A549 (cell line): Measurements from ENCODE around the gene TIAM2. TPM values are rescaled to one million over a fixed set of nuclear protein-coding genes. Genes with fewer than 3 reads are reported as not detected.

Source experiments
- ATAC-seq, 2 experiments: fragments of 200-7000 bp in 1 of 2; fragments of >200 bp in 1 of 2; cut with Nextera tagmentation in 1 of 2; cut with Tn5 transposase in 1 of 2; 3 replicates each; pipeline versions ENCODE4 v1.8.0 to v1.9.1; 2018 to 2020; ENCODE audit warnings: mild to moderate bottlenecking in 1 of 2, moderate library complexity in 1 of 2
- CTCF ChIA-PET: fragments of 300-600 bp; sonication (Branson Sonifier 250); formaldehyde crosslinking; extraction: SDS; loops from one replicate; lab custom pipeline; 2021; ENCODE audit warnings: antibody characterized with exemption, inconsistent platforms; lab: Yijun Ruan, JAX
- POLR2A ChIA-PET: fragments of 350-600 bp; formaldehyde crosslinking; extraction: SDS; loops from one replicate; lab custom pipeline; 2021; ENCODE audit warnings: antibody characterized with exemption, inconsistent platforms; lab: Yijun Ruan, JAX
- DNase-seq, 2 experiments: peaks; one replicate each; pipeline versions ENCODE4 v3.0.0 to v3.0.0-alpha.2; 2011 to 2016; ENCODE audit warnings: low read depth in 1 of 2, low spot score in 1 of 2
- FAIRE-seq: peaks from 2 replicates; lab custom pipeline; 2011; peaks lifted over from hg19 to GRCh38; lab: Jason Lieb, UNC
- H3K27ac ChIP-seq, 2 experiments: fragments of >200 bp; sonication (Bioruptor Twin); formaldehyde crosslinking; 3 replicates each; pipeline ENCODE4 v1.5.1; 2016 to 2017
- H3K4me1 ChIP-seq: fragments of >200 bp; sonication (Bioruptor Twin); formaldehyde crosslinking; 3 replicates; pipeline ENCODE4 v1.6.1; 2016
- H3K4me2 ChIP-seq: fragments of >200 bp; sonication (Bioruptor Twin); formaldehyde crosslinking; 3 replicates; pipeline ENCODE4 v1.6.1; 2016
- H3K4me3 ChIP-seq: fragments of >200 bp; sonication (Bioruptor Twin); formaldehyde crosslinking; 3 replicates; pipeline ENCODE4 v1.5.1; 2016
- H3K9me3 ChIP-seq: fragments of >200 bp; sonication (Bioruptor Twin); formaldehyde crosslinking; 3 replicates; pipeline ENCODE4 v1.6.1; 2016
- BCL3 ChIP-seq: fragments of >200 bp; sonication (Bioruptor Twin); formaldehyde crosslinking; IDR thresholded peaks from 3 replicates; pipeline ENCODE4 v1.6.1; 2016
- BHLHE40 ChIP-seq: IDR thresholded peaks from 2 replicates; pipeline ENCODE4 v1.6.1; 2012; ENCODE audit warnings: low read depth, low read length, inconsistent platforms
- CBX2 ChIP-seq: fragments of 200-600 bp; sonication (generic); IDR thresholded peaks from 2 replicates; pipeline ENCODE4 v1.6.1; 2016; ENCODE audit warnings: low read depth, mild to moderate bottlenecking, borderline replicate concordance
- CTCF ChIP-seq: fragments of >200 bp; sonication (Bioruptor Twin); formaldehyde crosslinking; IDR thresholded peaks from 3 replicates; pipeline ENCODE4 v1.5.1; 2016
- EHF ChIP-seq: fragments of 250-450 bp; sonication (Bioruptor Pico); IDR thresholded peaks from 2 replicates; pipeline ENCODE4 v1.5.0; 2020; ENCODE audit warnings: mild to moderate bottlenecking
- EHMT2 ChIP-seq: fragments of 200-600 bp; sonication (generic); IDR thresholded peaks from 2 replicates; pipeline ENCODE4 v1.6.1; 2016; ENCODE audit warnings: antibody characterized with exemption, low read depth, mild to moderate bottlenecking, moderate library complexity
- ELK1 ChIP-seq: fragments of 150-350 bp; IDR thresholded peaks from 2 replicates; pipeline ENCODE4 v1.6.1; 2014; ENCODE audit warnings: low read depth, mild to moderate bottlenecking, low read length
- EP300 ChIP-seq, 2 experiments: fragments of >200 bp; sonication (Bioruptor Twin); formaldehyde crosslinking; IDR thresholded peaks; 2 replicates in 1 of 2; 3 replicates in 1 of 2; pipeline ENCODE4 v1.6.1; 2016 to 2017
- ESRRA ChIP-seq: fragments of 150-350 bp; IDR thresholded peaks from 2 replicates; pipeline ENCODE4 v1.6.1; 2014; ENCODE audit warnings: mild to moderate bottlenecking, low read length, borderline replicate concordance
- FOSL2 ChIP-seq, 2 experiments: fragments of 450-650 bp in 1 of 2; fragments of >200 bp in 1 of 2; sonication (Bioruptor Twin) in 1 of 2; formaldehyde crosslinking; IDR thresholded peaks; 2 replicates each; pipeline versions ENCODE4 v1.5.0 to v1.6.1; 2016 to 2020; ENCODE audit warnings: mild to moderate bottlenecking in 1 of 2, moderate library complexity in 1 of 2
- GATA3 ChIP-seq: IDR thresholded peaks from 2 replicates; pipeline ENCODE4 v1.6.1; 2012; ENCODE audit warnings: borderline replicate concordance
- HES2 ChIP-seq: fragments of >200 bp; sonication (Bioruptor Twin); formaldehyde crosslinking; IDR thresholded peaks from 2 replicates; pipeline ENCODE4 v1.6.1; 2016
- HEYL ChIP-seq: fragments of 250-450 bp; sonication (Bioruptor Pico); IDR thresholded peaks from 2 replicates; pipeline ENCODE4 v1.8.0; 2021; ENCODE audit warnings: mild to moderate bottlenecking, moderate library complexity
- HMGXB4 ChIP-seq: fragments of 250-450 bp; sonication (Bioruptor Pico); IDR thresholded peaks from 2 replicates; pipeline ENCODE4 v1.5.0; 2021; ENCODE audit warnings: mild to moderate bottlenecking, moderate library complexity, borderline replicate concordance
- HOXA7 ChIP-seq: fragments of 250-450 bp; sonication (Bioruptor Pico); IDR thresholded peaks from 2 replicates; pipeline ENCODE4 v1.5.0; 2020; ENCODE audit warnings: mild to moderate bottlenecking, moderate library complexity
- HOXB13 ChIP-seq: fragments of 250-450 bp; sonication (Bioruptor Pico); IDR thresholded peaks from 2 replicates; pipeline ENCODE4 v1.5.0; 2020; ENCODE audit warnings: low read depth, mild to moderate bottlenecking, moderate library complexity
- JUN ChIP-seq, 2 experiments: fragments of >200 bp; sonication (Bioruptor Twin); formaldehyde crosslinking; IDR thresholded peaks; 2 replicates in 1 of 2; 3 replicates in 1 of 2; pipeline ENCODE4 v1.6.1; 2016 to 2017
- KDM5A ChIP-seq: fragments of 200-600 bp; sonication (generic); IDR thresholded peaks from 2 replicates; pipeline ENCODE4 v1.6.1; 2016; ENCODE audit warnings: antibody characterized with exemption, mild to moderate bottlenecking
- MAX ChIP-seq: IDR thresholded peaks from 2 replicates; pipeline ENCODE4 v1.6.1; 2012
- MYC ChIP-seq: IDR thresholded peaks from 2 replicates; pipeline ENCODE4 v1.6.1; 2012; ENCODE audit warnings: mild to moderate bottlenecking, inconsistent platforms, low read length, improper control_type of control experiment, borderline replicate concordance
- NPAS2 ChIP-seq: fragments of 250-450 bp; sonication (Bioruptor Pico); IDR thresholded peaks from 2 replicates; pipeline ENCODE4 v1.8.0; 2022; ENCODE audit warnings: mild to moderate bottlenecking, moderate library complexity, borderline replicate concordance
- NR3C1 ChIP-seq: fragments of >200 bp; sonication (Bioruptor Twin); formaldehyde crosslinking; IDR thresholded peaks from 3 replicates; pipeline ENCODE4 v1.6.1; 2017
- PBX3 ChIP-seq: IDR thresholded peaks from 2 replicates; pipeline ENCODE4 v1.6.1; 2012
- POLR2A ChIP-seq: IDR thresholded peaks from 2 replicates; pipeline ENCODE4 v1.6.1; 2012; ENCODE audit warnings: mild to moderate bottlenecking, low read length
- POLR2AphosphoS2 ChIP-seq: conservative IDR thresholded peaks from 2 replicates; pipeline ENCODE4 v1.6.1; 2012; ENCODE audit warnings: low read length, improper control_type of control experiment, inconsistent platforms
- RAD21 ChIP-seq, 2 experiments: fragments of >200 bp in 1 of 2; sonication (Bioruptor Twin) in 1 of 2; formaldehyde crosslinking in 1 of 2; IDR thresholded peaks in 1 of 2; conservative IDR thresholded peaks in 1 of 2; 2 replicates in 1 of 2; 3 replicates in 1 of 2; pipeline ENCODE4 v1.6.1; 2012 to 2018; ENCODE audit warnings: inconsistent platforms in 1 of 2
- RFX5 ChIP-seq: fragments of 450-650 bp; IDR thresholded peaks from 2 replicates; pipeline ENCODE4 v1.7.1; 2014; ENCODE audit warnings: antibody characterized with exemption, mild to moderate bottlenecking, moderate library complexity
- ZC3H11A ChIP-seq: fragments of 450-650 bp; IDR thresholded peaks from 2 replicates; pipeline ENCODE4 v1.6.1; 2014; ENCODE audit warnings: antibody characterized with exemption, mild to moderate bottlenecking
- ZNF302 ChIP-seq: fragments of 250-450 bp; sonication (Bioruptor Pico); IDR thresholded peaks from 2 replicates; pipeline ENCODE4 v1.9.0; 2021; ENCODE audit warnings: inconsistent platforms, mild to moderate bottlenecking, moderate library complexity
- WGBS: methylation state at CpG from one replicate; pipeline ENCODE4 v1.1.6; 2017; ENCODE audit errors: missing lambda C conversion rate; 5-methylcytosine and 5-hydroxymethylcytosine counted together
- polyA plus RNA-seq, 4 experiments: library from polyadenylated mRNA; depleted of rRNA in 3 of 4; stranded (reverse); fragments of >200 nt; fragmentation: RNase III in 1 of 4; extraction: RNeasy Plus Mini Kit Qiagen cat#74134 plus additional on column Dnase treatment in 1 of 4; gene quantifications; 2 replicates in 3 of 4; 3 replicates in 1 of 4; pipeline ENCODE4 v1.2.3, GENCODE V29; 2011 to 2017

The TIAM2 gene
- polyA plus RNA-seq, 2 of the 4 experiments (the other 2 are of a cell fraction): 2.5 to 3.1 TPM

GRCh38 chr6:154993026-154993425 is 2.1 kb upstream of the TIAM2 start:
- Histone ChIP-seq H3K4me3 (no peak overlapping the region), H3K4me1 (peaks cover 9% of the 10 kb centered on the region), H3K27ac (no peak overlapping the region), H3K9me3 (no peaks in the 10 kb centered on the region), H3K4me2 (0 out of 3 replicates have a peak overlapping the region, but pooled peaks have one; percentile 17)
- FAIRE-seq: no peak
- CTCF ChIA-PET: no interaction called here
- 30% methylated on average over 6 of the region's 6 CpGs for WGBS
- no peak for ATAC-seq
- POLR2A ChIA-PET: no interaction called here
- no peak for TF ChIP-seq EP300 (IDR thresholded peaks at IDR 0.05)
- TF ChIP-seq CTCF: no peak
- no peak for TF ChIP-seq FOSL2 (IDR thresholded peaks at IDR 0.05)
- no peak for TF ChIP-seq FOSL2 (CRISPR knock-in tag; IDR thresholded peaks at IDR 0.05)
- no peak for TF ChIP-seq EHF (CRISPR knock-in tag)
- TF ChIP-seq ZNF302 (CRISPR knock-in tag): no peak
- TF ChIP-seq JUN (IDR thresholded peaks at IDR 0.05): no peak
- TF ChIP-seq BHLHE40: no peak
- TF ChIP-seq MYC: no peak
- TF ChIP-seq POLR2A: no peak
- TF ChIP-seq ESRRA: no peak
- no peak for TF ChIP-seq NPAS2
- no peak for TF ChIP-seq EHMT2
- TF ChIP-seq HMGXB4 (CRISPR knock-in tag): no peak
- TF ChIP-seq ELK1: no peak
- no peak for TF ChIP-seq HOXB13 (CRISPR knock-in tag)
- DNase-seq: peak in 1 of 2 experiments; percentile 28

- ChIA-PET CTCF (interaction anchor here (0.7 to 1.2 kb wide), 2 partner anchors 96 to 178 kb away, joined by 3 read pairs; no protein-coding TSS in a partner anchor), POLR2A (no interaction called here)
- FAIRE-seq: no peak
- H3K4me1 ChIP-seq: peaks cover 9% of the 10 kb centered on the region
- no peak overlapping the region for H3K4me2 ChIP-seq
- no peak overlapping the region for H3K4me3 ChIP-seq
- no peak for ATAC-seq
- DNase-seq: no peak
- no peaks in the 10 kb centered on the region for H3K9me3 ChIP-seq
- no peak for TF ChIP-seq RFX5
- TF ChIP-seq POLR2AphosphoS2: no peak
- no peak for TF ChIP-seq HES2
- no peak for TF ChIP-seq MAX
- TF ChIP-seq BCL3: no peak
- no peak for TF ChIP-seq HEYL (CRISPR knock-in tag)
- no peak for TF ChIP-seq GATA3
- TF ChIP-seq BHLHE40: no peak
- TF ChIP-seq PBX3: no peak
- no peak for TF ChIP-seq HOXA7 (CRISPR knock-in tag)
- TF ChIP-seq KDM5A: no peak
- TF ChIP-seq CBX2: no peak
- no peak for TF ChIP-seq EP300 (IDR thresholded peaks at IDR 0.05)
- no peak for TF ChIP-seq HMGXB4 (CRISPR knock-in tag)
- TF ChIP-seq ZC3H11A: no peak
- no peak for TF ChIP-seq NR3C1
- no peak for TF ChIP-seq RAD21 (conservative IDR thresholded peaks at IDR 0.05 in 1 of 2, IDR thresholded peaks at IDR 0.05 in 1 of 2)
- TF ChIP-seq FOSL2 (IDR thresholded peaks at IDR 0.05): no peak
- no peak for TF ChIP-seq FOSL2 (CRISPR knock-in tag; IDR thresholded peaks at IDR 0.05)
- H3K27ac ChIP-seq: no peak overlapping the region
- WGBS: 95% methylated on average over 13 of the region's 13 CpGs
These were observed 1.4 kb upstream of the TIAM2 start for GRCh38 chr6:154993710-154994109.
